CD14-positive monocyte (primary cell): Measurements from ENCODE around the gene OR1A2. TPM values are rescaled to one million over a fixed set of nuclear protein-coding genes. Genes with fewer than 3 reads are reported as not detected.
"Not testable (repeated sequence)": the region's sequence is repeated elsewhere in the genome, so short reads cannot be mapped to it uniquely, and the experiment has no call there.

ENCODE experiments used
- DNase-seq, 3 donors: peaks; one replicate each; pipeline ENCODE4 v3.0.0-alpha.2; 2011 to 2022
- H2AFZ ChIP-seq: 2 replicates; pipeline ENCODE4 v1.6.0; 2012; ENCODE audit warnings: mild to moderate bottlenecking, low read depth, low read length, inconsistent platforms; ENCODE audit not compliant: insufficient read depth, poor library complexity, severe bottlenecking
- H3K27ac ChIP-seq, 2 donors: 1 replicate in 1 of 2; 2 replicates in 1 of 2; pipeline ENCODE4 v1.5.1; 2012 to 2013; ENCODE audit warnings: low read length in 2 of 2, control low read depth in 1 of 2, inconsistent platforms in 1 of 2, low read depth in 1 of 2, mild to moderate bottlenecking in 1 of 2
- H3K27me3 ChIP-seq, 2 donors: one replicate each; pipeline versions ENCODE4 v1.6.0 to v1.6.1; 2011 to 2013; ENCODE audit warnings: low read length in 2 of 2; ENCODE audit not compliant: control insufficient read depth in 2 of 2, insufficient read depth in 2 of 2
- H3K36me3 ChIP-seq, 2 donors: replicated peaks in 1 of 2; 1 replicate in 1 of 2; 2 replicates in 1 of 2; pipeline versions ENCODE4 v1.5.1 to v1.6.1; 2012 to 2013; ENCODE audit warnings: low read length in 2 of 2, control low read depth in 1 of 2, inconsistent platforms in 1 of 2, mild to moderate bottlenecking in 1 of 2; ENCODE audit not compliant: insufficient read depth in 2 of 2, control insufficient read depth in 1 of 2
- H3K4me1 ChIP-seq, 2 donors: 1 replicate in 1 of 2; 2 replicates in 1 of 2; pipeline versions ENCODE4 v1.5.1 to v1.6.1; 2012 to 2013; ENCODE audit warnings: low read length in 2 of 2, control low read depth in 1 of 2, inconsistent platforms in 1 of 2, mild to moderate bottlenecking in 1 of 2, moderate library complexity in 1 of 2; ENCODE audit not compliant: insufficient read depth in 2 of 2, control insufficient read depth in 1 of 2
- H3K4me2 ChIP-seq: replicated peaks from 2 replicates; pipeline ENCODE3; 2012; ENCODE audit warnings: low read length, moderate library complexity, mild to moderate bottlenecking; ENCODE audit not compliant: poor library complexity, severe bottlenecking; ENCODE audit errors: extremely low read depth
- H3K4me3 ChIP-seq, 3 experiments: fragments of 200-600 bp in 1 of 3; sonication (generic) in 1 of 3; replicated peaks in 1 of 3; 1 replicate in 2 of 3; 2 replicates in 1 of 3; pipeline ENCODE4 v1.5.1; 2011 to 2013; ENCODE audit warnings: low read length in 3 of 3, mild to moderate bottlenecking in 3 of 3, control low read depth in 2 of 3, low read depth in 2 of 3, inconsistent platforms in 1 of 3, moderate library complexity in 1 of 3
- H3K79me2 ChIP-seq: 2 replicates; pipeline ENCODE4 v1.6.0; 2012; ENCODE audit warnings: mild to moderate bottlenecking, control low read depth, inconsistent platforms, low read length, moderate library complexity; ENCODE audit not compliant: insufficient read depth
- H3K9ac ChIP-seq: 2 replicates; pipeline ENCODE4 v1.6.0; 2017; ENCODE audit warnings: low read length, mild to moderate bottlenecking; ENCODE audit not compliant: insufficient read depth, poor library complexity, severe bottlenecking
- H3K9me3 ChIP-seq, 2 donors: replicated peaks in 1 of 2; 1 replicate in 1 of 2; 2 replicates in 1 of 2; pipeline versions ENCODE4 v1.5.1 to v1.6.1; 2012 to 2013; ENCODE audit warnings: low read length in 2 of 2, control low read depth in 1 of 2; ENCODE audit not compliant: control insufficient read depth in 1 of 2, insufficient read depth in 1 of 2
- H4K20me1 ChIP-seq: 2 replicates; pipeline ENCODE4 v1.6.0; 2012; ENCODE audit warnings: mild to moderate bottlenecking, low read length, control low read depth, moderate library complexity; ENCODE audit not compliant: insufficient read depth
- H3K27ac Mint-ChIP-seq, 7 donors: one replicate each; pipeline ENCODE4 v1.8.0; 2020; ENCODE audit warnings: mild to moderate bottlenecking in 7 of 7, mixed read lengths in 7 of 7, moderate library complexity in 6 of 7, inconsistent platforms in 2 of 7
- H3K27me3 Mint-ChIP-seq, 3 donors: one replicate each; pipeline ENCODE4 v1.8.0; 2021 to 2022; ENCODE audit warnings: low read depth in 3 of 3, mild to moderate bottlenecking in 3 of 3, mixed read lengths in 3 of 3, moderate library complexity in 3 of 3, inconsistent platforms in 1 of 3
- H3K36me3 Mint-ChIP-seq, 2 donors: one replicate each; pipeline ENCODE4 v1.8.0; 2020; ENCODE audit warnings: mixed read lengths in 2 of 2, inconsistent platforms in 1 of 2, mild to moderate bottlenecking in 1 of 2
- H3K4me1 Mint-ChIP-seq: one replicate; pipeline ENCODE4 v1.8.0; 2020; ENCODE audit warnings: mild to moderate bottlenecking, mixed read lengths
- H3K4me3 Mint-ChIP-seq, 2 donors: one replicate each; pipeline ENCODE4 v1.8.0; 2020; ENCODE audit warnings: mild to moderate bottlenecking in 2 of 2, mixed read lengths in 2 of 2, moderate library complexity in 1 of 2
- H3K9me3 Mint-ChIP-seq, 7 donors: one replicate each; pipeline ENCODE4 v1.8.0; 2020 to 2022; ENCODE audit warnings: mixed read lengths in 7 of 7, mild to moderate bottlenecking in 6 of 7, moderate library complexity in 6 of 7, inconsistent platforms in 2 of 7
- WGBS: methylation state at CpG from one replicate; pipeline ENCODE4 v1.1.5; 2013; ENCODE audit warnings: missing lambda C conversion rate; ENCODE audit not compliant: insufficient coverage; 5-methylcytosine and 5-hydroxymethylcytosine counted together
- intact Hi-C, 2 donors: fragments of 100-400 bp; cut with micrococcal nuclease; formaldehyde crosslinking; loops; one replicate each; pipeline versions ENCODE4 v1.15.0 to v1.15.1; 2023
- polyA plus RNA-seq, 3 donors: library from polyadenylated mRNA; depleted of rRNA in 1 of 3; unstranded in 2 of 3; stranded (reverse) in 1 of 3; fragments of 300-500 nt in 2 of 3; fragments of >200 nt in 1 of 3; fragmentation: Illumina TruSeq in 2 of 3; gene quantifications; 1 replicate in 2 of 3; 2 replicates in 1 of 3; pipeline ENCODE4 v1.2.3, GENCODE V29; 2012 to 2021
- TF ChIP-seq, protein P1 (sequence below): fragments of 200-600 bp; IDR thresholded peaks from one replicate; pipeline ENCODE4 v1.8.0; 2022; ENCODE audit warnings: antibody characterized with exemption, mild to moderate bottlenecking

OR1A2 gene
- polyA plus RNA-seq, 3 donors = not detected

DNA sequence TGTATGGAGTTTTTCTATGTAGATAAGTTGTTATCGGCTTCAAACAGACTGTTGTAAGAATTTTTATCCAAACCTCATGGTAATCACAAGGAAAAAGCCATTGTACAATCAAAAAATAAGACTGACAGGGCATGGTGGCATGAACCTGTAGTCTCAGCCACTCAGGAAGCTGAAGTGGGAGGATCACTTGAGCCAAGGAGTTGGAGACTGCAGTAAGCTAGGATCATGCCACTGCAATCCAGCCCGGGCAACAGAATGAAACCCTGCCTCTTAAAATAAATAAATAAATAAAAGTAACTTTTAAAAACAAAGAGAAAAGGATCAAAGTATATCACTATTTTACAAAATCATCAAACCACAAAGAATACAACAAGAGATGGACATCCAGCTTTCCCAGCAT, 24.5 kb downstream of the OR1A2 start:
- H3K27ac ChIP-seq = no peak overlapping the region
- no peak for DNase-seq
- H3K27me3 ChIP-seq = no peaks in the 10 kb centered on the region
- H3K4me3 Mint-ChIP-seq = no peak overlapping the region
- H3K4me1 ChIP-seq = peaks cover 0 to 3% of the 10 kb centered on the region in 2 donors
- no peaks in the 10 kb centered on the region for H3K36me3 Mint-ChIP-seq
- no peak overlapping the region for H3K9ac ChIP-seq
- TF ChIP-seq, protein P1, sequence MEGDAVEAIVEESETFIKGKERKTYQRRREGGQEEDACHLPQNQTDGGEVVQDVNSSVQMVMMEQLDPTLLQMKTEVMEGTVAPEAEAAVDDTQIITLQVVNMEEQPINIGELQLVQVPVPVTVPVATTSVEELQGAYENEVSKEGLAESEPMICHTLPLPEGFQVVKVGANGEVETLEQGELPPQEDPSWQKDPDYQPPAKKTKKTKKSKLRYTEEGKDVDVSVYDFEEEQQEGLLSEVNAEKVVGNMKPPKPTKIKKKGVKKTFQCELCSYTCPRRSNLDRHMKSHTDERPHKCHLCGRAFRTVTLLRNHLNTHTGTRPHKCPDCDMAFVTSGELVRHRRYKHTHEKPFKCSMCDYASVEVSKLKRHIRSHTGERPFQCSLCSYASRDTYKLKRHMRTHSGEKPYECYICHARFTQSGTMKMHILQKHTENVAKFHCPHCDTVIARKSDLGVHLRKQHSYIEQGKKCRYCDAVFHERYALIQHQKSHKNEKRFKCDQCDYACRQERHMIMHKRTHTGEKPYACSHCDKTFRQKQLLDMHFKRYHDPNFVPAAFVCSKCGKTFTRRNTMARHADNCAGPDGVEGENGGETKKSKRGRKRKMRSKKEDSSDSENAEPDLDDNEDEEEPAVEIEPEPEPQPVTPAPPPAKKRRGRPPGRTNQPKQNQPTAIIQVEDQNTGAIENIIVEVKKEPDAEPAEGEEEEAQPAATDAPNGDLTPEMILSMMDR = no peak
- intact Hi-C loops = no loop called here
- H3K36me3 ChIP-seq = no peaks in the 10 kb centered on the region
- no peaks in the 10 kb centered on the region for H3K9me3 ChIP-seq
- H3K27ac Mint-ChIP-seq = no peak overlapping the region
- H3K9me3 Mint-ChIP-seq = peaks cover 5 to 13% (median 10%) of the 10 kb centered on the region in 7 donors
- H3K79me2 ChIP-seq = no peaks in the 10 kb centered on the region
- peaks cover 10% of the 10 kb centered on the region for H3K4me1 Mint-ChIP-seq
- H3K4me2 ChIP-seq = no peak overlapping the region
- H3K27me3 Mint-ChIP-seq = peaks cover 0 to 3% (median 1%) of the 10 kb centered on the region in 3 donors
- H3K4me3 ChIP-seq = no peak overlapping the region
- no CpG with 5 or more reads among the region's 2 CpGs for WGBS
- H4K20me1 ChIP-seq = no peaks in the 10 kb centered on the region
- no peak overlapping the region for H2AFZ ChIP-seq

DNA sequence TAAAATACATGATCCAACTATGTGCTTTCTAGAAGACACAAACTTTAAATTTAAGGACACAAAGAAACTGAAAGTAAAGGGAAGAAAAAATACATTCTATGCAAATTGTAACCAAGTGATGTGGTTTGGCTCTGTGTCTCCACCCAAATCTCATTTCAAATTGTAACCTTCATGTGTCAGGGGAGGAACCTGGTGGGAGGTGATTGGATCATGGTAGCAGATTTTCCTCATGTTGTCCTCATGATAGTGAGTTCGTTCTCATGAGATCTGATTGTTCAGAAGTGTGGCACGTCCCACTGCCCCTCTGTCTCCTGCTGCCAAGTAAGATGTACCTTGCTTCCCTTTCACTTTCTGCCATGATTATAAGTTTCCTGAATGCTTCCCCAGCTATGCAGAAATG, 25.2 kb downstream of the OR1A2 start:
- no peaks in the 10 kb centered on the region for H3K79me2 ChIP-seq
- Mint-ChIP-seq H3K4me1 (peaks cover 10% of the 10 kb centered on the region), H3K36me3 (no peaks in the 10 kb centered on the region), H3K4me3 (peak overlapping the region; percentile 22 to 25), H3K9me3 (peaks cover 5 to 11% (median 8%) of the 10 kb centered on the region in 7 donors), H3K27ac (no peak overlapping the region), H3K27me3 (peaks cover 0 to 3% (median 1%) of the 10 kb centered on the region in 3 donors)
- WGBS = 93% methylated on average over 2 of the region's 2 CpGs
- H3K9me3 ChIP-seq = no peaks in the 10 kb centered on the region
- no peak overlapping the region for H2AFZ ChIP-seq
- H3K27me3 ChIP-seq = no peaks in the 10 kb centered on the region
- intact Hi-C loops = no loop called here
- no peak overlapping the region for H3K4me2 ChIP-seq
- no peak for DNase-seq
- TF ChIP-seq, protein P1 = no peak
- H4K20me1 ChIP-seq = no peaks in the 10 kb centered on the region
- H3K4me1 ChIP-seq = peaks cover 0 to 3% of the 10 kb centered on the region in 2 donors
- no peak overlapping the region for H3K9ac ChIP-seq
- H3K27ac ChIP-seq = no peak overlapping the region
- H3K36me3 ChIP-seq = no peaks in the 10 kb centered on the region
- no peak overlapping the region for H3K4me3 ChIP-seq

DNA sequence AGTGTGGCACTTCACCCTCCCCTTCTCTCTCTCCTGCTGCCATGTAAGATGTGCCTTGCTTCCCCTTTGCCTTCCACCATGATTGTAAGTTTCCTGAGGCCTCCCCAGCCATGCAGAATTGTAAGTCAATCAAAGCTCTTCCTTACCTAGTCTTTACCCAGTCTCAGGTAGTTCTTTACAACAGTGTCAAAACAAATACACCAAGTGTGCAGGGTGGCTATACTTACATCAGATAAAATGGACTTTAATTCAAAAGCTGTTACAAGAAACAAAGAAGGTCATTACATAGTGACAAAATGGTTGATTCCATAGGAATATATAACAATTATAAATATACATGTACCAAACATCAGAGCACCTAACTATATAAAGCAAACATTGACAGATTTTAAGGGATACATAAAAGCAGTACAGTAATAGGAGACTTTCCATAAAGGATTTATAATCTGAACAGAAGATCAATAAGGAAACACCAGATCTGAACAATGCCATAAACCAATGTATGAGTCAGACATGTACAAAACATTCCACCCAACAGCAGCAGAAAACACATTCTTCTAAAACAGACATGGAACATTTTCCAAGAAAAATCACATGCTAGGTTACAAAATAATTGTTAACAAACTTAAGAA, 27.5 kb downstream of the OR1A2 start:
- H3K4me1 ChIP-seq, H2AFZ ChIP-seq, H3K27ac Mint-ChIP-seq, H3K36me3 ChIP-seq, H3K27me3 Mint-ChIP-seq, H3K36me3 Mint-ChIP-seq, H3K9me3 Mint-ChIP-seq, H3K4me3 Mint-ChIP-seq, H3K27me3 ChIP-seq, H3K79me2 ChIP-seq, H3K4me2 ChIP-seq, H3K4me3 ChIP-seq, H4K20me1 ChIP-seq, H3K4me1 Mint-ChIP-seq, H3K27ac ChIP-seq, H3K9me3 ChIP-seq, H3K9ac ChIP-seq, intact Hi-C loops, DNase-seq: not testable (repeated sequence)
